Glutamatergic neuron (in vitro differentiated cells): ENCODE results near the gene NBPF26. TPM values are rescaled to one million over a fixed set of nuclear protein-coding genes. Genes with fewer than 3 reads are reported as not detected.
A peak's percentile ranks its signal among the peaks of the same experiment; 100 is the strongest.
"Not testable (repeated sequence)": the region's sequence is repeated elsewhere in the genome, so short reads cannot be mapped to it uniquely, and the experiment has no call there.

Experiments
- DNase-seq: peaks from one replicate; pipeline ENCODE4 v3.0.0; 2022
- H3K27ac Mint-ChIP-seq: one replicate; pipeline ENCODE4 v1.8.0; 2020; ENCODE audit warnings: mild to moderate bottlenecking, mixed read lengths, inconsistent platforms; ENCODE audit not compliant: unreplicated experiment
- H3K27me3 Mint-ChIP-seq: one replicate; pipeline ENCODE4 v1.8.0; 2020; ENCODE audit warnings: mild to moderate bottlenecking, moderate library complexity, mixed read lengths, inconsistent platforms; ENCODE audit not compliant: unreplicated experiment
- H3K36me3 Mint-ChIP-seq: one replicate; pipeline ENCODE4 v1.8.0; 2020; ENCODE audit warnings: mild to moderate bottlenecking, mixed read lengths, inconsistent platforms; ENCODE audit not compliant: unreplicated experiment
- H3K4me1 Mint-ChIP-seq: one replicate; pipeline ENCODE4 v1.8.0; 2020; ENCODE audit warnings: mild to moderate bottlenecking, low read depth, mixed read lengths, inconsistent platforms; ENCODE audit not compliant: unreplicated experiment
- H3K4me3 Mint-ChIP-seq: one replicate; pipeline ENCODE4 v1.8.0; 2020; ENCODE audit warnings: mild to moderate bottlenecking, mixed read lengths, inconsistent platforms; ENCODE audit not compliant: unreplicated experiment
- H3K9me3 Mint-ChIP-seq: one replicate; pipeline ENCODE4 v1.8.0; 2020; ENCODE audit warnings: mild to moderate bottlenecking, moderate library complexity, mixed read lengths, inconsistent platforms; ENCODE audit not compliant: unreplicated experiment
- long read RNA-seq: library from polyadenylated mRNA; unstranded; transcript quantifications from one replicate; pipeline ENCODE4 v2.0.0, GENCODE V29; 2020; ENCODE audit not compliant: unreplicated experiment
- total RNA-seq: library from RNA; stranded (reverse); fragmentation: NEBNext Ultra II Directional; extraction: Animal tissue kit (Norgen Biotek cat#: 25700); gene quantifications from one replicate; pipeline ENCODE4 v1.2.1, GENCODE V29; 2021; ENCODE audit not compliant: unreplicated experiment

NBPF26 gene
- 1.0 TPM for total RNA-seq
- long read RNA-seq = 0 reads

- H3K27me3 Mint-ChIP-seq, H3K4me1 Mint-ChIP-seq, H3K27ac Mint-ChIP-seq, H3K9me3 Mint-ChIP-seq, H3K36me3 Mint-ChIP-seq, H3K4me3 Mint-ChIP-seq: not testable (repeated sequence)
- DNase-seq = peak; percentile 57
Observed at GRCh38 chr1:120723715-120724402, at the start of gene NBPF26. TSS of gene NBPF26 (plus strand) at chr1:120723945.

- not testable (repeated sequence) for H3K4me3 Mint-ChIP-seq, DNase-seq, H3K9me3 Mint-ChIP-seq, H3K36me3 Mint-ChIP-seq, H3K4me1 Mint-ChIP-seq, H3K27me3 Mint-ChIP-seq, H3K27ac Mint-ChIP-seq
Observed at GRCh38 chr1:120680106-120680819, 43.5 kb upstream of the NBPF26 start.

DNA sequence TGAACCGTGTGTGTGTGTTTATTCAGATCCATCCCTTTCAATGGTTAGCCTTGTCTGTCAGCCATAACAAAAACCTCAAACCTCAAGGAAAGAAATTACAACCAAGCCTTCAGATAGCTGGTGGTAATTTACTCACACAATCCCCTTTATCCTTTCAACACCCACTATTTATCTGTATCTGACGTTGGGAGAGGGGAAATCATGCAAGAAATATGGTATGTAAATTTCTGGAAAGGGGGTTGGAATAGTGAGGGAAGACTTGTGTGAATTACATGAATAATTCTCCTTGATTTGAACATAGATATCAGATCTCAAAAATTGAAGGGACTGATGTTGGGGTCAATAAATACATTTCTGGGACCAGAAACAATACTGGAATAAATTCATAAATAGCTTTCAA is 42.8 kb upstream of the NBPF26 start:
- H3K4me1 Mint-ChIP-seq, DNase-seq, H3K27me3 Mint-ChIP-seq, H3K9me3 Mint-ChIP-seq, H3K36me3 Mint-ChIP-seq, H3K4me3 Mint-ChIP-seq, H3K27ac Mint-ChIP-seq: not testable (repeated sequence)

GRCh38 chr1:120684397-120684796 is 39.3 kb upstream of the NBPF26 start:
- H3K4me3 Mint-ChIP-seq, H3K36me3 Mint-ChIP-seq: not testable (repeated sequence)

GRCh38 chr1:120685622-120686021 is 38.1 kb upstream of the NBPF26 start:
- H3K4me1 Mint-ChIP-seq, H3K9me3 Mint-ChIP-seq, H3K4me3 Mint-ChIP-seq, H3K27me3 Mint-ChIP-seq, H3K27ac Mint-ChIP-seq, DNase-seq, H3K36me3 Mint-ChIP-seq: not testable (repeated sequence)

More at GRCh38 chr1:120684397-120684796, 39.3 kb upstream of the NBPF26 start:
- H3K27ac Mint-ChIP-seq, H3K27me3 Mint-ChIP-seq, H3K4me1 Mint-ChIP-seq, H3K9me3 Mint-ChIP-seq, DNase-seq: not testable (repeated sequence)

GRCh38 chr1:120687250-120687649 is 36.5 kb upstream of the NBPF26 start:
- H3K4me1 Mint-ChIP-seq, H3K27me3 Mint-ChIP-seq, DNase-seq, H3K27ac Mint-ChIP-seq, H3K36me3 Mint-ChIP-seq, H3K9me3 Mint-ChIP-seq, H3K4me3 Mint-ChIP-seq: not testable (repeated sequence)

- H3K9me3 Mint-ChIP-seq, H3K27me3 Mint-ChIP-seq, H3K4me1 Mint-ChIP-seq, H3K36me3 Mint-ChIP-seq, H3K4me3 Mint-ChIP-seq, H3K27ac Mint-ChIP-seq: not testable (repeated sequence)
- peak; percentile 3 for DNase-seq
Observed at GRCh38 chr1:120700807-120701562, 22.8 kb upstream of the NBPF26 start.

DNA sequence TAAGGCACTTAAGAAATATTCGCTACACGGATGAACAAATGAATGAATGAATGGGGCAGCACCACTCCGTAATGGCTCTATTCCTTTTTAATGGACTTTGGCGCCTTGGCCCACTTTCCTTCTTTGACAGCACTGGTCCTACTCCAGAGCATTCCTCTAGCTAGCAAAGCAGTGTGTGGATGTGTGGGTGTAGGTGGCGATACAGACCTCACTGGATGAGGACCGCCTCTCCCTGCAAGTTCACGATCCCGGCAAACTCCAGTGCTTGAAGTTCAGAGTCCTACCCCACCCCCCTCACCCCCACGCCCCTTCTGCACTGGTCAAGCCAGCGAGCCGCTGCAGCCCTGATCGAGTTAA is 409 bp upstream of the NBPF26 start:
- H3K9me3 Mint-ChIP-seq, H3K36me3 Mint-ChIP-seq, H3K4me3 Mint-ChIP-seq, H3K4me1 Mint-ChIP-seq, H3K27me3 Mint-ChIP-seq, H3K27ac Mint-ChIP-seq, DNase-seq: not testable (repeated sequence)

- not testable (repeated sequence) for H3K4me3 Mint-ChIP-seq, H3K4me1 Mint-ChIP-seq, H3K27ac Mint-ChIP-seq, H3K27me3 Mint-ChIP-seq, DNase-seq, H3K36me3 Mint-ChIP-seq, H3K9me3 Mint-ChIP-seq
Observed at GRCh38 chr1:120724507-120724906, 762 bp downstream of the NBPF26 start.

DNA sequence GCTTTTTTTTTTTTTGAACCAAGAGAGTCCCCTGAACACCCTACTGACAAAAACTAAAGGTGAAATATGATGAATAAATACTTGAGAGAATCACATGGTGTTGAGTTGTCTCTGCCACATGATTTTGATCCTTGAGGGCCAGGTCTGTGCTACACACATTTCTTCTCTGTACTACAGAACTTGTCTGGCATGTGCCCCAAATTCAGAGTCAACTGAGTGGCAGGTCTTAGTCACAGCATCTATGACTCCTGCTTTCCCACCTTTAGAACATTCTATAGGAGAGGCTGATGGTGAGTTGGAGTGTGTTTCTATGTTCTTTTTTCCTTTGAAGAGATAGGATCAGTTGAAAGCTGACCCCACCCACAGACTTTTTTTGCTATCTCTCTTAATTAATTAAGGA is 5.1 kb downstream of the NBPF26 start:
- not testable (repeated sequence) for H3K4me1 Mint-ChIP-seq, H3K4me3 Mint-ChIP-seq, H3K27ac Mint-ChIP-seq, H3K27me3 Mint-ChIP-seq, DNase-seq, H3K9me3 Mint-ChIP-seq, H3K36me3 Mint-ChIP-seq

DNA sequence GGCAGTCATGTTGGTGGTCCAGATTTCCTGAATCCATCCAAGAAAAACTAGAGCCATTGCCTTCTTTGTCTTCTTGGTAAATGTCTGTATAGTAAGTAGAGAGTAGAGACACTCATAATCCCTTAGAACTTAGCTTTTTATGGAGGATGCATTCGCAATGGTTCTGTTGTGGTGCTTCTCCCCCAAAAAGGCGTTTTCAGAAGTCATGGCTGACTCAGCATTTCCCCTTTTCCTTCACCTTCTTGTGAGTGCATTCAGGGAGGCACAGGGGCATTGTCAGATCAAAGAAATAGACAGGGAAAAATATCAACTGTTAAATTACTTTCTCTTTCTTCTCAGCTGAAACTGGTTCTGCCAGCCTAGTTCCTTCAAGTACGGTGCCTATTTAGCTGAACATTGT is 45.3 kb downstream of the NBPF26 start:
- not testable (repeated sequence) for H3K27ac Mint-ChIP-seq, DNase-seq, H3K27me3 Mint-ChIP-seq, H3K4me1 Mint-ChIP-seq, H3K36me3 Mint-ChIP-seq, H3K9me3 Mint-ChIP-seq, H3K4me3 Mint-ChIP-seq

GRCh38 chr1:120805452-120805851 is 81.7 kb downstream of the NBPF26 start:
- H3K9me3 Mint-ChIP-seq, H3K27ac Mint-ChIP-seq, DNase-seq, H3K36me3 Mint-ChIP-seq, H3K27me3 Mint-ChIP-seq, H3K4me3 Mint-ChIP-seq, H3K4me1 Mint-ChIP-seq: not testable (repeated sequence)
